NCI-H82 treated with DMSO at 0.1 percent for 48 hours (cell line): ENCODE data around the gene HAGHL.

Source experiments
- DNase-seq: peaks from one replicate; lab custom pipeline; 2025; ENCODE audit not compliant: unreplicated experiment; lab: John Stamatoyannopoulos, UW

Gene HAGHL, protein sequence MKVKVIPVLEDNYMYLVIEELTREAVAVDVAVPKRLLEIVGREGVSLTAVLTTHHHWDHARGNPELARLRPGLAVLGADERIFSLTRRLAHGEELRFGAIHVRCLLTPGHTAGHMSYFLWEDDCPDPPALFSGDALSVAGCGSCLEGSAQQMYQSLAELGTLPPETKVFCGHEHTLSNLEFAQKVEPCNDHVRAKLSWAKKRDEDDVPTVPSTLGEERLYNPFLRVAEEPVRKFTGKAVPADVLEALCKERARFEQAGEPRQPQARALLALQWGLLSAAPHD

DNA sequence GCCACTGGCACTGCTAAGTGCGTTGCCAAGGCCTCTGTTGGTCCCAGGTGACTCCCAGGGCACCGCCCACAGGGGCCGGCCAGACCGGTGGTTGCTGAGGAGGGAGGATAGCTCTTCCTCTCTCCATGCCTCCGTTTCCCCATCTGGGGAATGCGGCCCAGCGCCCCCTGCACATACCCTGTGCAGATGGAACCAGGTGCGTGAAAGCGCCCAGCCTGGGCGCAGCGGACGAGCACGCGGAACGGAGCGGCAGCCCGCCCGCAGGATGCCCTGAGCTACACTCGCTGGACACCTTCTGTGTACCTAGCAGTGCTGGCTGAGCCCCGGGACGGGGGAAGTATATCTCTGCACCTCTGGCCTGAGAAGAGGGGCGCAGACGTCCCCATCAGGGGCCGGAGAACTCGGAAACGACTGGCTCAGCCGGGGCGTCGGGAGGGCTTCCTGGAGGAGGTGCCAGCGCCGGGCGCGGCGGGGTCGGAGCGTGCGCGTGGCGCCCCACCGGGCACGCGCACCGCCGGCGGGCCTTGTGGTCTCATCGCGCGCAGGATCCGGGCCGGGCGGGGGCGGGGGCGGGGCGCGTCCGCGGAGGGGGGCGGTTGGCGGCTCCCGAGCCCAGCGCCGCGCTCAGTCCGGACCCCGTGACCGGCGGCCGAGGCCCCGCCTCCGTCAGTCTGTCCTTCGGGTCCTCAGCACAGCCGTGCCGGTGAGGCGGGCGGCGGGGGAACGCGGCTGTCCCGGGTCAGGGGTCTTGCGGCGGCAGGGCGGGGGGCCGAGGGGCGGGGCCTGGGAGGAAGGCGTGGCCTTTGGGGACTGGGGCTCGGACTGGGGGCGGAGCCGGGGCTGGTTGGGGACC lies at the start of gene HAGHL, which contains the start of gene CCDC78:
TSS of gene HAGHL (plus strand) at position 669 of the 853 bp plus-strand sequence. CDS start 404 bp downstream, outside the sequence.
TSS of gene CCDC78 (minus strand) at position 6 of the 853 bp plus-strand sequence. CDS start 76 bp downstream, outside the sequence.
- DNase-seq: peak; percentile 14

DNA sequence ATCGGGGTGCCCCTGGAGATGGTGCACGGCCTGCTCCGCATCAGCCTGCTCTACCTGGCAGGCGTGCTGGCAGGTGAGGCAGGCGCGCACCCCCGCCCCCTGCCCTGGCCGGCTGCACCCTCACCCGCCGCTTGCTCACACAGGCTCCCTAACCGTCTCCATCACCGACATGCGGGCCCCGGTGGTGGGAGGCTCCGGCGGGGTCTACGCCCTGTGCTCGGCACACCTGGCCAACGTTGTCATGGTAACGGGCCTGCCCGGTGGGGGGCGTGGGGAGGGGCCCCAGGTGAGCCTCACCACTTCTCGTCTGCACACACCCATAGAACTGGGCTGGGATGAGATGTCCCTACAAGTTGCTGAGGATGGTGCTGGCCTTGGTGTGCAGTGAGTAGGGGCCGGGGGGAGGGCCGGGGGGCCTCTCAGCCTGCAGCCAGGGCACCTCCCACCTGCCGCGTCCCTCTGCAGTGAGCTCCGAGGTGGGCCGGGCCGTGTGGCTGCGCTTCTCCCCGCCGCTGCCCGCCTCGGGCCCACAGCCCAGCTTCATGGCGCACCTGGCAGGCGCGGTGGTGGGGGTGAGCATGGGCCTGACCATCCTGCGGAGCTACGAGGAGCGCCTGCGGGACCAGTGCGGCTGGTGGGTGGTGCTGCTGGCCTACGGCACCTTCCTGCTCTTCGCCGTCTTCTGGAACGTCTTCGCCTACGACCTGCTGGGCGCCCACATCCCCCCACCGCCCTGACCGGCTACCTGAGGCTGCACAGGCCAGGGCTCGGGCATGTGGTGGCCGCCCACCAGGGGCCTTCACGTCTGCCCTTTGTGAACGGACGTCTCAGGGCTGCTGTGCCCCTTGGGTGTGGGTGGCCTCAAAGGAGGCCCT lies 49.4 kb upstream of the HAGHL start:
- DNase-seq: no peak

DNA sequence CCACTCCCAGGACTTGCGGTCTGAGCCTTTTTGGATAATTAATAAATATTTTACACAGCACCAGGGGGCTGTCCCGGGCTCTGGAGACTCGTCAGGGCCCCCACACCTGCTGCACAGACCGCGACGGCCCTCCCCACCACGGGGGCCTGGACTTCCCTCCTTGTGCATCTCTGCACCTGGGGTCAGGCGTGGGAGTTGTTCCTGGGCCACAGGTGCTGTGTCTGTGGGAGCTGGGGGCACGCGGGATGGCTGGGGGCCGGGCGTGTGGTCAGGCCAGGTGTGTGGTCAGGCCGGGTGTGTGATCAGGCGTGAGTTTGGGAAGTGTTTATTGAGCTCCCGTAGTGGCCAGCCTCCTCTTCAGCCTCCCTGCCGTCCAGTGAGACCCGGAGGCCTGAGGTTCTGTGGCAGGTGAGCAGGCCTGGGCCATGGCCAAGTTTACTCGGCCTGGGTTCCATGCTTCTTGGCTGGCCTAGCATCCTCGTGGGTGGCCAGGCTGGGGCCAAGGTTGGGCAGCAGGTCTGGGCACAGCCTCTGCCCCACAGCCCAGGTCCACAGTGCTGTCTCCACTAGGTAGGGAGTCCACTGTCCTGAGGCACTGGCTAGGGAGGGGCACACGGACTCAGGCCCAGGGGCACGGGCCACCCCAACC lies 48.6 kb upstream of the HAGHL start:
- DNase-seq: no peak

DNA sequence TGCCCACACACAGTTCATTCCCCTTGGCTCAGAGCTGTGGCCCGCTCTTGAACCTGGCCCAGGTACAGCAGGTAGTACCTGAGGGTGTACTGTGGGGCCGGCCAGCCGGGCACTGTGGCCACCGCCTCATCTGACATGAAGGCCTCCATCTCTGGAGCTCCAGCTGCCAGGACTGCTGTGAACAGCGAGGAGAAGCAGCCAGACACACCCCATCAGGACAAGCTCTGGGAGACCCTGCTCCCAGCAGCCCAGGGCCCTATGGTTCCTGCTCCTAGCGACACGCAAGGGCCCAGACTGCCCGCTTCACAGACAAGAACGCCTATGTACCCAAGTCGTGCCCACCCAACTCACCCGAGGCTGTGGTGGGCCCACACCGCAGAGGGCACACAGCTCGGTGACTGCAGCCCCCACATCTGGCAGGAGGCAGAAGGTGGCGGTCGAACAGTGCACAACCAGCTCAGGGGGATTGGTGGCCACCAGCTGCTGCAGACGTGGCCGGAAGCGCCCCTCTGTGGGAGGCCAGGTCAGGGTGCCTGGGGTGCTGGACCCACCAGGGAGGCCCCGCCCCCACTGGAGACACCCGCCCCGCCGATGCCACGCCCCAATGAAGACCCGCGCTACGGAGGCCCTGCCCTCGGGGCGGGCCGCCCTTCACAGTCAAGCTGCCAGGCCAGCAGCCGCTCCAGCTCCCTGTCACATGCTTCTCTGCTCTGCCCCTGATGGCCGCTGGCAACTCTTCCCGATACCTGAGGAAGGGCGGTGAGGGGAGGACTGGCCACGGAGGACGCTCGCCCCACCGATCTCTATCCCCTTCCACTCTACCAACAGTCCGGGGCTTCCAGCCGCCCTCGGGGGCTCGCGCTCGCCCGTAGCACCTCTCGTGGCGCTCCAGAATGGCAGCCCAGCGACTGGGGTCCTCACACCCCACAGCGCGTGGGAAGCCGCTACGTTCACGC lies 47.8 kb upstream of the HAGHL start:
- peak; percentile 66 for DNase-seq

DNA sequence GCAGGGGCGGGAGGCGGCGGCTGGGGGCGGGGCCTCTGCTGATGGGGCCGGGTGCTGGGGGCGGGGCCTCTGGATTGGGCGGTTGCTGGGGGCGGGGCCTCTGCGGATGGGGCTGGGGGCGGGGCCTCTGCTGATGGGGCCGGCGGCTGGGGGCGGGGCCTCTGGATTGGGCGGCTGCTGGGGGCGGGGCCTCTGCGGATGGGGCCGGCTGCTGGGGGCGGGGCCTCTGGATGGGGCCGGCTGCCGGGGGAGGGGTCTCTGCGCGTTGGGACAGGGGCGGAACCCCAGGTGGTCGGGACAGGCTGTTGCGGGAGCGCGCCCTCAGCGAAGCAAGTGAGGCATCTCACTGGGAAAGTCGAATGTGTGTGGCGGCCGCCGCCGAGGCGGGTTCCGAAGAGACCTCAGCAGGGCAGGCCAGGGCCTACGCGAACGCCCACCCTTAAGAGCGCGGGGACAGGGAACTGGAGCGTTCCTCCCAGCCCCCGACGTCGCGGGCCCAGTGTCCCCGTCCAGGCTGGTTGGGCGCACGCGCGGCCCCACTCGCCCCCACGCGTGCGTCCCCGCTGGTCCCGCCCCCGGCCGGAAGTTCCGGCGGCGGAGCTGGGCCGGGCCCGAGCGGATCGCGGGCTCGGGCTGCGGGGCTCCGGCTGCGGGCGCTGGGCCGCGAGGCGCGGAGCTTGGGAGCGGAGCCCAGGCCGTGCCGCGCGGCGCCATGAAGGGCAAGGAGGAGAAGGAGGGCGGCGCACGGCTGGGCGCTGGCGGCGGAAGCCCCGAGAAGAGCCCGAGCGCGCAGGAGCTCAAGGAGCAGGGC lies 46.9 kb upstream of the HAGHL start, which contains the start of gene STUB1:
TSS of gene STUB1 (plus strand) at position 597 of the 811 bp plus-strand sequence. CDS start at position 713, 116 bp downstream.
- DNase-seq: peak; percentile 78

DNA sequence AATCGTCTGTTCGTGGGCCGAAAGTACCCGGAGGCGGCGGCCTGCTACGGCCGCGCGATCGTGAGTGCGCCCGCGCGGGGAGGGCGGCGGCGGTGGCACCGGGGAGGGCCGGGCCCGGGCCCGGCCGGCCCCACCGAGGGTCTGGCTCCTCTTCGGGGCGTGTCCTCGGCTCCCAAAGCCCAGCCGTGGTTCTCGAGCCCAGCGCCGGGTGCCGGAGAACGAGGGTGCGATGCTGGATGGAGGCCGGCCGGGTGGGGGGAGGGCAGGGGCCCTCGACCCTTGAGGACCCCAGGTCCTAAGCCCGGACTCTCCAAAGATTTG lies 46.3 kb upstream of the HAGHL start:
- no peak for DNase-seq

DNA sequence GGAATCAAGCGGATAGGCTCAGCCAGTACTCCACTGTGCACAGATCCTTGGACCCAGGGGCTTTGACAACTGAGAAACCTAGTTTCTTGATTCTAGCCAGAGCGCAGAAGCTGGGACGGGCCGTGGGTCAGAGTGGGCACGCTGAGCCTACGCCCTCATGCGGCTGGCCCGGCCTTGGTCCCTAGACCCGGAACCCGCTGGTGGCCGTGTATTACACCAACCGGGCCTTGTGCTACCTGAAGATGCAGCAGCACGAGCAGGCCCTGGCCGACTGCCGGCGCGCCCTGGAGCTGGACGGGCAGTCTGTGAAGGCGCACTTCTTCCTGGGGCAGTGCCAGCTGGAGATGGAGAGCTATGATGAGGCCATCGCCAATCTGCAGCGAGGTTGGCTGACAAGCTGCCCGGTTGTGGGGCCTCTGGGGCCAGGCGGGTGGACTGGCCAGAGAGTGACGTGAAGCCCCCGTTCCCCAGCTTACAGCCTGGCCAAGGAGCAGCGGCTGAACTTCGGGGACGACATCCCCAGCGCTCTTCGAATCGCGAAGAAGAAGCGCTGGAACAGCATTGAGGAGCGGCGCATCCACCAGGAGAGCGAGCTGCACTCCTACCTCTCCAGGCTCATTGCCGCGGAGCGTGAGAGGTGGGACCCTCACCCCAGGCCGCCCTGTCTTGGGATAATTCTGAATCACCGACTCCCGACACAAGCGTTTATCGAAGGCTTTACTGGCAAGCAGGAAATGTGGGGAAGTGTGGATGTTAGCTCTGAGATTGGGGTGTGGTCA lies 45.8 kb upstream of the HAGHL start:
- no peak for DNase-seq

DNA sequence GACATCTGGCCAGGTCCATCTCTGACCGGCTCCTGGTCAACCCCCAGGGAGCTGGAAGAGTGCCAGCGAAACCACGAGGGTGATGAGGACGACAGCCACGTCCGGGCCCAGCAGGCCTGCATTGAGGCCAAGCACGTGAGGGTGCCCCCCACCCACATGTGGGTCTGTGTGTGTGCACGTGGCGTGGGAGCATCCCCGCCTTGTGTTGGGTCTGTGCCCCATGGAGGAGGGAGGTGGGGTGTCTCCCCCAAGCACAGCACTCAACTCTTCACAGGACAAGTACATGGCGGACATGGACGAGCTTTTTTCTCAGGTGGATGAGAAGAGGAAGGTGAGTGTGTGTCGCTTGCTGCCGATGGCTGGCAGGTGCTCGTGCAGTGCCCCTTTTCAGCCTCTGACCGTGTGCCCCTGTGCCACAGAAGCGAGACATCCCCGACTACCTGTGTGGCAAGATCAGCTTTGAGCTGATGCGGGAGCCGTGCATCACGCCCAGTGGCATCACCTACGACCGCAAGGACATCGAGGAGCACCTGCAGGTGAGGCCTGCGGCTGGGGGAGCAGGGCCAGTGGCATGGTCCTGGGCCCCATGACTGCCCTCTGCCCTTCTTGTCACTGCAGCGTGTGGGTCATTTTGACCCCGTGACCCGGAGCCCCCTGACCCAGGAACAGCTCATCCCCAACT lies 45.0 kb upstream of the HAGHL start:
- no peak for DNase-seq

DNA sequence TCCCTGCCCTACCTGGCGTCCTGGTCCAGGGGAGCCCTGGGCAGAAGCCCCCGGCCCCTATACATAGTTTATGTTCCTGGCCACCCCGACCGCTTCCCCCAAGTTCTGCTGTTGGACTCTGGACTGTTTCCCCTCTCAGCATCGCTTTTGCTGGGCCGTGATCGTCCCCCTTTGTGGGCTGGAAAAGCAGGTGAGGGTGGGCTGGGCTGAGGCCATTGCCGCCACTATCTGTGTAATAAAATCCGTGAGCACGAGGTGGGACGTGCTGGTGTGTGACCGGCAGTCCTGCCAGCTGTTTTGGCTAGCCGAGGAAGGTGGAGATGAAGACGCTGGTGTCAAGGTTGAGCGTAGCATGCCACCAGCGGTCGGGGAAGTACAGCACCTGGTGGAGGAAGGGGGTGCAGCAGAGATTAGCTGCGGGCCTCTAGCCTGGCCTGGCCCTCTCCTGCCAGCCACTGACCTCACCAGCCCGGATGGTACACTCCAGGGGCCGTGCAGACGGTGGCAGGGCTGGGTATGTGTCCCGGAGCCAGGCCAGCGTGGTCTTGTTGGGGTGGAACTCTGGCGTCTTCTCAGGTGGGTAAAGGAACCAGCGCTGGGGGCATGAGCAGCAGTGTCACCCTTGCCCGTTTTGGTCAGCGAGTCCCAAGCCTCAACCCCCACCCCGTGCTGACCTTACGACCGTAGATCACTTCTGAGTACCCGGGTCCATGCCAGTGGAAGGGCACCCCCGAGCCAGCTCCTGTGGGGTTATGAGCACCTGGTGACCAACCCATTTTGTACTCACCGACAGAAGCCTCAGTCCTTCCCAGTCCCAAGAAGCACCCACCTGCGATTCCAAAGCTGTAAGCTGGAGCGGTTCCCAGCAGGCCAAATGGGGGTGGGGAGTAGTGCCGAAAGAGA lies 44.2 kb upstream of the HAGHL start:
- no peak for DNase-seq

DNA sequence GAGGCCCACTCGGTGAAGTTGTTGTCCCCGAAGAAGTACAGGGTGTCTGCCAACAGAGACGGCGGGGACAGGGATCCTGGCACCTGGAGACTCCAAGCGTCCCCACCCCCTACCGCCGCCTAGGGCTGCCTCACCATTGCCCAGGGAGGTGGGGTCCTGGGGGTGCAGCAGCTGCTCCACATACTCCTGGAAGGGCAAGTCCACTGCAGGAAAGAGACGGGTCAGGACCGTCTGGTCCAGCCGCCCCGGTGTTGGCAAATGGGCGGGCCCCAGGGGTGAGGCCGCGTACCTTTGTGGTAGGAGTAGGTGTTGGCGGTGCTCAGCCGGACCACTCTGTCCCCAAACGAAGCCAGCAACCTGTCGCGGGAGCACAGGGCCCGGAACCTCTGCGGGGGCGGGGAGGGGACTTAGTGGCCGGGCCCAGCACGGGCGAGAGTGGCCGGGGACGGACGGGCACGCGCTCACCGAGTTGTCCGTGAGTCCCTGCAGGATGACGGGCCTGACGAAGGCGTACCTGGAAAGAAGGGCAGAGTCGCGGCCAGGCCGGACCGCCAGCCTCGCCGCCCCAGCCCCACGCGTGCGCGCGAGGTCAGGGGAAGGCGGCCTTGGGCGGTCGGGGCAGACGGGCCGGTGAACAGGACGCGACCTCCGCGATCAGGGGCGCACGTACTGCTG lies 43.4 kb upstream of the HAGHL start:
- no peak for DNase-seq

DNA sequence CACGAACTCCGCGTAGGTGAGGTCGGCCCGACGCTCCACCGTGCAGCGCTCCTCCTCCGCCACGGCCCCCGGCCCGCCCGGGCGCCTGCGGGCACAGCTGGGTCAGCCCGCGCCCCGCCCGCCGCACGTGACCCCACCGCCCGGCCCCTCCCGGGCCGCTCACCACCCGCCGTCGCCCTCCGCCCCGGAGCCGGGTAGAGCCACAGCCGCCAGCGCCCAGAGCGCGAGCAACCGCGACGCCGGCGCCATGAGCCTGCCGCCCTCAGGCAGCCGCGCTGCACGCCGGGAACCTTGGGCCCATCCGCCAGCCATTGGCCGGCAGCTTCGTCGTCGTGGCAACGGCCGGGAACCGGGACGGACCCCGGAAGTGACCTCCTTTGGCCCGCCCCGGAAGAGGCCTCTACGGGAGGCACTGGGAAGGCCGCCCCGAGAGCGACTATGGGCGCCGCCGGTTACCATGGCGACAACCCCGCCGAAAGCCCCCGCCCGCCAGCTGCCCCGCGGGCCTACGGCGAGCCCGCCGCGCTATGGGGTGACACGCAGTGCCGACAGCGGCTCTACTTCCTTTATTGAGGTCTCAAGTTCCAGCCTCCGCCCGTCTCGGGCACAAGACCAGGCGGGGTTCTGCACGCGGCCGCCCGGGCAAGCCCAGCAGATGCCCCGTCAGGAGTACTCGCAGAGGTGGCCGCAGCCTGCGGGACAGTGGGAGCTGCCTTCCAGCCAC lies 42.7 kb upstream of the HAGHL start, which contains the start of gene JMJD8:
TSS of gene JMJD8 (minus strand) at position 264 of the 724 bp plus-strand sequence. CDS start at position 249, 15 bp downstream.
- peak; percentile 70 for DNase-seq

DNA sequence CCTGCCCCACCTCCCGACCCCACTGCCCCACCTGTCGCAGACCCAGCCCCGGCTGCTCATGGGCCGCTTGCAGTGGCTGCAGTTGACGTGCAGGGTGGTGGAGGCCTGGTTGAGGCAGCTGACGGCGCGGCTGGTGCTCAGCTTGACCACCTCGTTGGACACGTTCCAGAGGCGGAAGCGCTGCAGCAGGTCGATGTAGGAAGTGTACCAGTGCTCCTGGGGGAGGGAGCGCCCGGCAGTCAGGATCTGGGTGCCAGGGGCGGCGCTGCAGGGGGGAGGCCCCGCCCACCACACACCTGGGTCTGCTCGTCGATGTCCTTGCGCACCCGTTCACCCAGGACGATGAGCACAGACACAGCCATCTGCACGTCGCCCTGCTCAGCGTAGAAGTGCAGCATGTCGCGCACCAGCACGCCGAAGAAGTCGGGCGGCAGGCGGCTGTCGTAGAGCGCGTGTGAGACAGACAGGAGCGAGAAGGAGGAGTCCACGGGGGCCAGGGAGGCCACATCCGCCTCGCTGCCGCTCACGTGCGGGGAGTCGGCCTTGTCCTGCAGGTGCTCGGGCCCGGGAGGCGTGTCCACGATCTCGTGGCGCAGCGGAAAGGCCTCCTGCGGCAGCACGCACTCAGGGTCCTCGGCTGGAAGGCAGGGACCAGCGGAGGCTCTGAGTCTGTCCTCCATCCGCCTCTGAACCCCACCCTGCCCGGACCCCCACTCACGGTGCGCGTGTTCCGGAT lies 41.8 kb upstream of the HAGHL start:
- DNase-seq: no peak

DNA sequence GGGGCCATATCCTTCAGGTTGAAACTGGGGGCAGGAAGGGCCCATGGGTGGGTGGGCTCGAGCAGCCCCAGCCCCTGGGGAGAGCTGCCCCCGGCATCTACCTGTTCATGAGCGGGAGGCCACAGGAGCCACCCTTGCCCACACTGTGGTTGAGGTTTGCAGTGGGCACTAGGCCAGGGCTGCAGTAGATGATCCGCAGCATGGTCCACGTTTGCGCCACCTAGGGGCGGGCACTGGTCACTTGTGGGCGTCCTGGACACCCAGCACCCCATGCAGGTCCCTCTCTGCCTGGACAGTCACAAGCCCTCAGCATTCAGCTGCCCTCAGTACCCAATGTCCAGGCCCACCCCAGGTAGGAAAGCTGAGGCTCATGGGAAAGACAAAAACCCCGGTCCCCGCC lies 40.9 kb upstream of the HAGHL start:
- no peak for DNase-seq
